ENCODE data around the gene GPC5.
"Not testable (repeated sequence)": the region's sequence is repeated elsewhere in the genome, so short reads cannot be mapped to it uniquely, and the experiment has no call there.

The GPC5 gene

DNA sequence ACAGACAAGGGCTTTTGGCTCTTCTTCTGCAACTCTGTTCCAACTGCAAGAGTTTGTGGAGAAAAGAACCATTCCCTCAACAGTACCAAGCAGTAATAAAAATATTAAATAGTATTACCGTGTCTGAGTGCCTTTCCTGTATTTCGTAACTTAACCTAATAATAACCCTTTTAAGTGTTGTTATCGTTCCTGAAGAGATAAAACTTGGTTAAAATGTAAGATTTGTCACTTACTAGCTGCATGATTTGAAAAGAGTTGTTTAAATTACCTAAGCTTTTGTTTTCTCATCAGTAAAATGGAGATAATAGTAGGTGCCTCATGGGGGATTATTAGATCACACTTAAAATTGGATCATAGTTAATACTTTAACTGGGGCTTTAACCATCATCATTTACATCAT lies 447.2 kb downstream of the GPC5 start:
- no peak for ATAC-seq (ENCODE audit: low read depth)
- Mint-ChIP-seq H3K27me3 (no peaks in the 10 kb centered on the region), H3K27ac (no peak overlapping the region), H3K4me3 (no peak overlapping the region), H3K4me1 (no peaks in the 10 kb centered on the region), H3K36me3 (no peaks in the 10 kb centered on the region), H3K9me3 (peaks cover 3% of the 10 kb centered on the region)
- DNase-seq (ENCODE audit: low spot score in 2 of 2) = no peak

DNA sequence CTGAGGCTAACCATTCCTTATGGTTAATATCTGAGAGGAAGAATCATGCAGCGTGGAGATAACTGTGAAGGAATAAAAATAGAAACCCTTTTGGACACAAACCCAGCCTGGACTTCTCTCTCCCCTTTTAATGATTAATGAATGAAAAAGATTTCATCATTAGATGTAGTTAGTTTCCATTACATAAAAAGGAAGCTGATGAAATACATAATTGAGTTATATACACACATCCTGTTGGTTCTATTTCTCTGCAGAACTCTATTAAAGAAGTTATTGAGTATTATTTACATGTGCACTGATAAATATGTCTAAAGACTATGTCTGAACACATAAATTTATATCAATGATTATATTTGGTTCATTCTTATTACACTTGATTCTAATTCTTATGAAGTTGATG lies 465.3 kb downstream of the GPC5 start:
- ATAC-seq (ENCODE audit: low read depth) (no peak), DNase-seq (ENCODE audit: low spot score in 2 of 2) (no peak)
- no peak overlapping the region for H3K27ac Mint-ChIP-seq
- no peaks in the 10 kb centered on the region for H3K36me3 Mint-ChIP-seq
- no peaks in the 10 kb centered on the region for H3K4me1 Mint-ChIP-seq
- no peak overlapping the region for H3K4me3 Mint-ChIP-seq
- H3K27me3 Mint-ChIP-seq = no peaks in the 10 kb centered on the region
- peaks cover 6% of the 10 kb centered on the region for H3K9me3 Mint-ChIP-seq

DNA sequence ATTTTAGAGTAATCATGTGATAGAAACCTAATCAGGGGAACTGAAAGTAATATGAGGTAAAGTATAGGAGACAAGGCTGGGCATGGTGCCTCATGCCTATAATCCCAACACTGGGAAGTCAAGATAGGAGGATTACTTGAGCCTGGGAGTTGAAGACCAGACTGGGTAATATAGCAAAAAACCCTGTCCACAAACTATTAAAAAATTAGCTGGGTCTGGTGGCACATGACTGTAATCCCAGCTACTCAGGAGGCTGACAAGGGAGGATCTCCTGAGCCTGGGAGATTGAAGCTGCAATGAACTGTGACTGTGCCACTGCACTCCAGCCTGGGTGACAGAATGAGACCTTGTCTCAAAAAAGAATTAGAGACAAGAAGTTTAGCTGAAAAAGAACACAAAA lies 469.9 kb downstream of the GPC5 start:
- H3K9me3 Mint-ChIP-seq = peaks cover 2% of the 10 kb centered on the region
- H3K27ac Mint-ChIP-seq = no peak overlapping the region
- ATAC-seq (ENCODE audit: low read depth) (no peak), DNase-seq (ENCODE audit: low spot score in 2 of 2) (no peak)
- H3K4me1 Mint-ChIP-seq = no peaks in the 10 kb centered on the region
- H3K27me3 Mint-ChIP-seq = no peaks in the 10 kb centered on the region
- no peaks in the 10 kb centered on the region for H3K36me3 Mint-ChIP-seq
- no peak overlapping the region for H3K4me3 Mint-ChIP-seq

DNA sequence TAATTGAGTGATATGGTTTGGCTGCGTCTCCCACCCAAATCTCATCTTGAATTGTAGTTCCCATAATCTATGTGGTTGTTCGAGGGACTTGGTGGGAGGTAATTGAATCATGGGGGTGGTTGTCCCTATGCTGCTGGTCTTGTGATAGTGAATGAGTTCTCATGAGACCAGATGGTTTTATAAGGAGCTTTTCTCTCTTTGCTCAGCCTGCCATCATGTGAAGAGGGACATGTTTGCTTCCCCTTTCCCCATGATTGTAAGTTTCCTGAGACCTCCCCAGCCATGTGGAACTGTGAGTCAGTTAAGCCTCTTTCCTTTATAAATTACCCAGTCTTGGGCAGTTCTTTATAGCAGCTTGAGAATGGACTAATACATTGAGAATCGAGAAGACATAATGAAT lies 480.1 kb downstream of the GPC5 start:
- H3K27ac Mint-ChIP-seq = no peak overlapping the region
- no peaks in the 10 kb centered on the region for H3K27me3 Mint-ChIP-seq
- DNase-seq (ENCODE audit: low spot score in 2 of 2) (no peak), ATAC-seq (ENCODE audit: low read depth) (no peak)
- H3K4me1 Mint-ChIP-seq = no peaks in the 10 kb centered on the region
- no peaks in the 10 kb centered on the region for H3K36me3 Mint-ChIP-seq
- H3K4me3 Mint-ChIP-seq = no peak overlapping the region
- peaks cover 4% of the 10 kb centered on the region for H3K9me3 Mint-ChIP-seq

DNA sequence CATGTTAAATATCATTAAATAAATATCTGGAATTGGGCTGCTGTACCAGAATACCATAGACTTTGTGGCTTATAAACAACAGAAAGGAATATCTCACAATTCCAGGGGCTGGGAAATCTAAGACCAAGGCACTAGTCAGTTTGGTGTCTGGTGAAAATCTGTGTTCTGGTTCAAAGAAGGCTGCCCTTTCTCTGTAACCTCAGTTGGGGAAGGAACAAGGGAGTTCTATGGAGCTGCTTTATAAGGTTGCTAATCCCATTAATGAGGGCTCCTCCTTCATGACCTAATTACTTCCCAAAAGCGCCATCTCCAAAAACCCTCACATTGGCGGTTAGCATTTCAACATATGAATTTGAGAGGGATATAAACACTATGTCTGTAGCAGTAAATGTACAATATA lies 480.9 kb downstream of the GPC5 start:
- no peaks in the 10 kb centered on the region for H3K36me3 Mint-ChIP-seq
- no peaks in the 10 kb centered on the region for H3K27me3 Mint-ChIP-seq
- ATAC-seq (ENCODE audit: low read depth) (no peak), DNase-seq (ENCODE audit: low spot score in 2 of 2) (no peak)
- no peaks in the 10 kb centered on the region for H3K4me1 Mint-ChIP-seq
- no peak overlapping the region for H3K4me3 Mint-ChIP-seq
- H3K27ac Mint-ChIP-seq = no peak overlapping the region
- peaks cover 4% of the 10 kb centered on the region for H3K9me3 Mint-ChIP-seq

DNA sequence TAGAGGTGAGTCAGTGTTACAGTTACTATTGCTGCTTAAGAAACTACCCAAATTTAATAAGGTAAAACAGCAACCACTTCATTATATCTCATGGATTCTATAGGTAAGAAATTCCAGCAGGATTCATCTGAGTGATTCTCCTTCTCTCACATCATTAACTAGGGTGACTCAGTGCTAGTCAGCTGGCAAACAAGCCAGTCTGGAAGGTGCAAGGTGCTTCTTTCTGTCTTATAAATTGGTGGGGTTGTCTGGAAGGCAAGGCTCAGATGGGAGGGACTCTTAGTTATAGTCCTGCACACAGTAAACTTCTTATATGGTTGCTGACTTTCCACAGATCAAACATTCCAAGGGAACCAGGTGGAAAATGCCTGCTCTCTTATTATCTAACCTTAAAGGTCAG lies 484.5 kb downstream of the GPC5 start:
- no peak overlapping the region for H3K27ac Mint-ChIP-seq
- H3K36me3 Mint-ChIP-seq = no peaks in the 10 kb centered on the region
- H3K27me3 Mint-ChIP-seq = no peaks in the 10 kb centered on the region
- DNase-seq (ENCODE audit: low spot score in 2 of 2) = no peak
- ATAC-seq (ENCODE audit: low read depth) = no peak
- H3K9me3 Mint-ChIP-seq = peaks cover 8% of the 10 kb centered on the region
- no peaks in the 10 kb centered on the region for H3K4me1 Mint-ChIP-seq
- no peak overlapping the region for H3K4me3 Mint-ChIP-seq

DNA sequence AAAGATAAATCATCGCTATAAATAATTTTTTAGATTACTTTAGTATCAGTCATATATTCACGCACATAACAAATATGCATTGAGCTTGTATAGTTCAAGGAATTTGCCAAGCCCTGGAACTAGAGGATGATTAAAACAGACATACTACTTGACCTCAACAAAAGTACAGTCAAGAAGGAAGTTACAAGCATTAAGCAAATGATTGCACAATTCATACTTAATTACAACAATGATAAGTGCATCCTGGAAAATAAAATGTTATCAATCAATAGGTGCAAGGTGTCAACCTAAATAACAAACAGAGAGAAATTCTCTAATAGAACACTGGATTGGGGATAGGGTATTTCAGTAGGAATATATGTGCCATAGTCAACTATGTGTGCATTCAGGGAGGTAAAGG lies 491.2 kb downstream of the GPC5 start:
- no peaks in the 10 kb centered on the region for H3K36me3 Mint-ChIP-seq
- H3K27me3 Mint-ChIP-seq = no peaks in the 10 kb centered on the region
- no peak overlapping the region for H3K4me3 Mint-ChIP-seq
- ATAC-seq (ENCODE audit: low read depth) (no peak), DNase-seq (ENCODE audit: low spot score in 2 of 2) (no peak)
- H3K4me1 Mint-ChIP-seq = no peaks in the 10 kb centered on the region
- H3K27ac Mint-ChIP-seq = no peak overlapping the region
- H3K9me3 Mint-ChIP-seq = peaks cover 10% of the 10 kb centered on the region

DNA sequence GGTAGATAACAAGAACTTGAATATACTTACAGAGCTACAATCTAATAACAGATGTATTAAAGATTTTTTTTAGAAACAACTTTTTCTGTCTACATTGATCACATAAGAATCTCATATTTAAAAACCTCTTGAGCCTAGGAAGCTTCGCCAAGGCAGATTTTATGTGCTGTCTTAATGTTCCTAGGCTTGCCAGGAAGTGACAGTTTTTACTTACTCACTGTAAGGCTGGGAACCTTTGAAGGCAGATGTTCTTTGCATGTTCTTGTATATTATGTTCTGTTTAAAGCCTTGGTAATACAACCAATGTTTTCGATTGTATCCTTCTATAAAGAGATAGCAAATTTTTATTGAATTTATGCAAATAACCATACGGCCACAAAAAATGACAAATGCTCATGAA lies 492.7 kb downstream of the GPC5 start:
- no peaks in the 10 kb centered on the region for H3K4me1 Mint-ChIP-seq
- DNase-seq (ENCODE audit: low spot score in 2 of 2) (no peak), ATAC-seq (ENCODE audit: low read depth) (no peak)
- no peak overlapping the region for H3K4me3 Mint-ChIP-seq
- peaks cover 8% of the 10 kb centered on the region for H3K9me3 Mint-ChIP-seq
- H3K27me3 Mint-ChIP-seq = no peaks in the 10 kb centered on the region
- no peak overlapping the region for H3K27ac Mint-ChIP-seq
- no peaks in the 10 kb centered on the region for H3K36me3 Mint-ChIP-seq

DNA sequence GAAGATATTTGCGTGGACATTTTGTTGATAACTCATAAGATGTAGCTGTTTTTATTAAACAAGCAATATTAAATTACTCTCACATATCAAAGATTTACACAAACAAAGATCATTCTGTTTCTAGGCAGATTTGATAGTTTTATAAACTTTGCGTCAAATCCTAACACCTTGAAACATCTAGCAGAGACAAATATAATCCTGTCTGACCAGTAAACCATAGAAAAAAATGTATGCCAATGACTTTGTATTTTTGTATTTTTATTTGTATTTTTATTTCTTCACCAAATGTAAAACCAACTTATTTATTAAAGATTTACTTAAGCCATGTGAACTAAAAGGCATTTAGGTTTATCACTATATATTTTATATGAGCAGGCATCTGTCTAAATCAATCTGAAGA lies 494.6 kb downstream of the GPC5 start:
- Mint-ChIP-seq H3K4me3 (no peak overlapping the region), H3K36me3 (no peaks in the 10 kb centered on the region), H3K9me3 (peaks cover 5% of the 10 kb centered on the region), H3K27me3 (no peaks in the 10 kb centered on the region), H3K27ac (no peak overlapping the region), H3K4me1 (no peaks in the 10 kb centered on the region)
- no peak for ATAC-seq (ENCODE audit: low read depth)
- no peak for DNase-seq (ENCODE audit: low spot score in 2 of 2)

DNA sequence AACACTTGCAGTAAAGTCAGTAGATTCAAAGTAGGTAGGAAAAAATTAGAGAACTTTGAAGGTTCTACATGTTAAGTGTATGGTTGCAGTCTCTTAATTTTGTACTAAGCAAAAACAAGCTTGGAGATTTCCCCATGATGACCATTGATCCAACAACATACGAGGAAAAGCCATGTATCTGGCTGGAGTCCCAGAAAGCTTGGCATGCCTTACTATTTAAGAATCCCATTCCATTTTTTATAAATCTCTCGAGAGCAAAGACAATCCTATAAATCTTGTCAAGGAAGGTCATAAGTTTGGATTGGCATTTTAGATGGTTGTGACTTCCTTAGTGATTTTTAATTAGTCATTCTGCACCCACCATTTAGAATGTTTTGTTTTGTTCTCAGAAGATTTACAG lies 495.9 kb downstream of the GPC5 start:
- DNase-seq (ENCODE audit: low spot score in 2 of 2) (no peak), ATAC-seq (ENCODE audit: low read depth) (no peak)
- Mint-ChIP-seq H3K4me3 (no peak overlapping the region), H3K9me3 (peaks cover 5% of the 10 kb centered on the region), H3K36me3 (no peaks in the 10 kb centered on the region), H3K4me1 (no peaks in the 10 kb centered on the region), H3K27me3 (no peaks in the 10 kb centered on the region), H3K27ac (no peak overlapping the region)

DNA sequence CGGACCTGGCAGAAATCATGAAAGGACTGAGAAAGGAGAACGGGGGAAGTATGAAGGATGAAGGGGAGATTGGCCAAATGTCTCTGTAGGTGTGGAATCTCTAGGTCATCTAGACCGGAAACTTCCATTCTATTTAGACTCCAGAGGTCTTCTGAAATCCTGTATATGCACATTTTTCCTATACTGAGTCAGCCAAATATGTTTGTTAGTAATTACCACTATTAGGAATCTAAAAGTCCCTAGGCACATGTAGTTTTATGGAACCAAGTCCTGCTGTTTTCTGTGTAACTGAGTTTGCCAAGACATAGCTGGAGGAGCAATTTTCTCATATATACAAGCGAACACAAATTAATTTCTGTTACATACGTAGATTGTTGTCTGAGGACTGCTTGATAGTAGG lies 498.1 kb downstream of the GPC5 start:
- Mint-ChIP-seq H3K4me1 (no peaks in the 10 kb centered on the region), H3K27me3 (no peaks in the 10 kb centered on the region)

DNA sequence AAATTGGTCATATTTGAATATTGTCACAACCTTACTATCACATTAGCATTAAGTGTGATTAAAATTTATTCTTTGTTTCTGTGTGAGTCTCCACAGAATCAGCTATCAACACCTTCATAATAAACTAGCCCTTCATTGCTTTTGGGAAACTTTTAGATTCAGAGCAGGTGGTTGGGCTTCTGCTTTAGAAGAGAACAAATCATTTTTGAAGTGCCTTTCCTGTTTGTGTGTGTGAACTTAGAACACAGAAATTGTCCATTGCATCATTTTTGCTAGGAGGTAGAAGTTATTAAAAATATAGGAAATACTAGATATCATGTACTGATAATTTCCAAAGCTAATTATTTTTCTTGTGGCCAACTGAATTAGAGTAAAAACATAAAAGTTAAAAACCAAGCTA lies 500.6 kb downstream of the GPC5 start:
- not testable (repeated sequence) for H3K9me3 Mint-ChIP-seq; H3K27me3 Mint-ChIP-seq; H3K36me3 Mint-ChIP-seq; H3K27ac Mint-ChIP-seq; H3K4me3 Mint-ChIP-seq; DNase-seq (ENCODE audit: low spot score in 2 of 2); H3K4me1 Mint-ChIP-seq; ATAC-seq (ENCODE audit: low read depth)

More for the DNA sequence above, 498.1 kb downstream of the GPC5 start:
- H3K27ac Mint-ChIP-seq = no peak overlapping the region
- H3K36me3 Mint-ChIP-seq = no peaks in the 10 kb centered on the region
- no peak overlapping the region for H3K4me3 Mint-ChIP-seq
- H3K9me3 Mint-ChIP-seq = peaks cover 4% of the 10 kb centered on the region
- no peak for ATAC-seq (ENCODE audit: low read depth)
- no peak for DNase-seq (ENCODE audit: low spot score in 2 of 2)

DNA sequence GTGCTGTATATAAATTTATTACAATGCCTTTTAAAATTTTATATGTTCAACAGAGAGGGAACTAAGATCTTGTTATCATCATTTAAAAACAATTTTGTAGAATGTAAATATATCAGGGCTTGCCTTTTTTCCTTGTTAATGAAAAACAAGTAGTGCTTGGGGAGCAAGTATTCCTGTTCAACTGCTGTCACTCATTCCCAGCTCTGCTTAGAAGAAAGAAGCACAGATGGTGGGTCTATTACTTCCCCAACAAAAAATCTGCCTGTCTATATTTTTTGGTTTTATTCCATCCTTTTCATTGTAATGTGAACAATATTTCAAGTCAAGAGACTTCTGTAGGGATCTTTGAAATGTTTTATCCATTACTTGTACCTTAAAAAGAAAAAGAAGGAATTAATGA lies 503.9 kb downstream of the GPC5 start:
- peaks cover 7% of the 10 kb centered on the region for H3K9me3 Mint-ChIP-seq
- DNase-seq (ENCODE audit: low spot score in 2 of 2) (no peak), ATAC-seq (ENCODE audit: low read depth) (no peak)
- no peaks in the 10 kb centered on the region for H3K27me3 Mint-ChIP-seq
- peaks cover 5% of the 10 kb centered on the region for H3K4me1 Mint-ChIP-seq
- no peak overlapping the region for H3K4me3 Mint-ChIP-seq
- H3K36me3 Mint-ChIP-seq = no peaks in the 10 kb centered on the region
- no peak overlapping the region for H3K27ac Mint-ChIP-seq

DNA sequence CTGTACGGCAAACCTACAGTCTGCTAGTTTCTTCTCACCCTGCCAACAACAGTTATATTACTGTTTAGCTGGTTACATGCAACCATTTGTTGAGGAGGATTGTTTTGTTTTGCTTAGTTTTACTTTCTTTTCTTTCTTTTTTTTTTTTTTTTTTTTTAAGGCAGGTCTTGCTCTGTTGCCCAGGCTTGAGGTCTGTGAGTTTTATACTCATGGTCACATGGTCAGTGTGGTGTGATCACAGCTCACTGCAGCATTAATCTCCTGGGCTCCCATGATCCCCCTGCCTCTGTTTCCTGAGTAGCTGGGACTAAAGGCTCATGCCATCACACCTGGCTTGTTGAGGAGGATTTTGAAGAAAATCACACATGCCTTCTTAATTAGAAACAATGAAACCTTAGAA lies 505.6 kb downstream of the GPC5 start:
- Mint-ChIP-seq H3K9me3 (peaks cover 7% of the 10 kb centered on the region), H3K4me3 (no peak overlapping the region), H3K27me3 (no peaks in the 10 kb centered on the region), H3K4me1 (peaks cover 5% of the 10 kb centered on the region), H3K27ac (no peak overlapping the region), H3K36me3 (no peaks in the 10 kb centered on the region)
- DNase-seq (ENCODE audit: low spot score in 2 of 2) = no peak
- no peak for ATAC-seq (ENCODE audit: low read depth)

DNA sequence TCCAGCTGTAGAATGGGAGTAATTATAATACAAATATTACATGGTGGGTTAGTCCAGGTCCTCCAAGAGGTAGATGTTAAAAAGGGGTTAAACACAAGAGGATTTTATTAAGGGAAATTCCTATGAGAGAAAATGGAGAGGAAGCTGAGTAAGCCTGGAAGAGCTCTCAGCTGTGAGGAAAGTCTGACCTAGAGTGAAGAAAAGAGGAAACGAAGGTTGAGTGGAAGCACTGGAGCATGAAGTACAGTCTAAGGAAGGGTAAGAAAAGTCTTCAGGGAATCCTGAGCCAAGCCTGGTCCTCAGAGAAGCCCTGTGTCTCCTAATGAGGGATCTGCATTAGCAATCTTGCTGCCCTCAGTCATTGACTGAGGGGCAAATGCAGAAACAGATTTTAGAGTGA lies 506.2 kb downstream of the GPC5 start:
- Mint-ChIP-seq H3K9me3 (peaks cover 7% of the 10 kb centered on the region), H3K4me3 (no peak overlapping the region), H3K4me1 (peaks cover 5% of the 10 kb centered on the region)

DNA sequence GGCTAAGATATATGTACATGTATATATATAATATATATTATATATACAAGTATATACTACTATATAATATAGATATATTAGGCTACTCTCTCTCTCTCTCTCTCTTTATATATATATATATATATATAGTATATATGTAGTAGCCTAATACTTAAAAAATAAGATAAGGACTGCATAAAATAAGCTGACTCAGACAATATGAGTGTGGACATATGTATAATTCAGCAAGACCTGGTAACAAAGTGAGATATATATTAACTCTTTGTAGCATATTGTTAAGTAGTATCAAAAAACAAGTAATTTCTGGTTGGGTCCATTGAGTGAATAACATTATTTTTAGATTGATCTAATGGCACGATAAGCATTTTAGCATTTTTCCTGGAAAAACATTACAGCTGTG lies 509.0 kb downstream of the GPC5 start:
- no peak overlapping the region for H3K27ac Mint-ChIP-seq
- DNase-seq (ENCODE audit: low spot score in 2 of 2) = no peak
- ATAC-seq (ENCODE audit: low read depth) = no peak
- H3K9me3 Mint-ChIP-seq = peaks cover 11% of the 10 kb centered on the region
- H3K36me3 Mint-ChIP-seq = no peaks in the 10 kb centered on the region
- no peaks in the 10 kb centered on the region for H3K27me3 Mint-ChIP-seq
- H3K4me1 Mint-ChIP-seq = peaks cover 5% of the 10 kb centered on the region
- no peak overlapping the region for H3K4me3 Mint-ChIP-seq

More for the DNA sequence above, 506.2 kb downstream of the GPC5 start:
- Mint-ChIP-seq H3K27me3 (no peaks in the 10 kb centered on the region), H3K36me3 (no peaks in the 10 kb centered on the region), H3K27ac (no peak overlapping the region)
- no peak for ATAC-seq (ENCODE audit: low read depth)
- DNase-seq (ENCODE audit: low spot score in 2 of 2) = no peak
